Measurements from ENCODE around the gene CUBN. TPM values are rescaled to one million over a fixed set of nuclear protein-coding genes. Genes with fewer than 3 reads are reported as not detected.

The CUBN gene
- total RNA-seq, 1 donor from 2014 or later, result 6.8 TPM

- DNase-seq (ENCODE audit: low spot score in 2 of 2), result no peak
- TF ChIP-seq CTCF (IDR thresholded peaks at IDR 0.05), result no peak
- Histone ChIP-seq H3K27me3 (no peaks in the 10 kb centered on the region), H3K4me1 (no peaks in the 10 kb centered on the region), H3K36me3 (no peaks in the 10 kb centered on the region), H3K27ac (no peak overlapping the region), H3K4me3 (no peak overlapping the region), H3K9me3 (no peaks in the 10 kb centered on the region)
- intact Hi-C loops (cut with DNase I), result no loop called here
These were observed 213.1 kb downstream of the CUBN start for GRCh38 chr10:16916496-16916895.

- no peak for DNase-seq (ENCODE audit: low spot score in 2 of 2)
- H3K9me3 ChIP-seq, result no peaks in the 10 kb centered on the region
- H3K4me1 ChIP-seq, result no peaks in the 10 kb centered on the region
- TF ChIP-seq CTCF (IDR thresholded peaks at IDR 0.05), result no peak
- no peak overlapping the region for H3K27ac ChIP-seq
- H3K4me3 ChIP-seq, result no peak overlapping the region
- no peaks in the 10 kb centered on the region for H3K36me3 ChIP-seq
- intact Hi-C loops (cut with DNase I), result no loop called here
- no peaks in the 10 kb centered on the region for H3K27me3 ChIP-seq
These were observed 214.3 kb downstream of the CUBN start for GRCh38 chr10:16915300-16915699.

GRCh38 chr10:16913266-16913665 lies 216.3 kb downstream of the CUBN start:
- no peaks in the 10 kb centered on the region for H3K9me3 ChIP-seq
- DNase-seq (ENCODE audit: low spot score in 2 of 2), result no peak
- intact Hi-C loops (cut with DNase I), result no loop called here
- no peaks in the 10 kb centered on the region for H3K4me1 ChIP-seq
- TF ChIP-seq CTCF (IDR thresholded peaks at IDR 0.05), result no peak
- H3K36me3 ChIP-seq, result no peaks in the 10 kb centered on the region
- H3K4me3 ChIP-seq, result no peak overlapping the region
- no peak overlapping the region for H3K27ac ChIP-seq
- no peaks in the 10 kb centered on the region for H3K27me3 ChIP-seq

- Histone ChIP-seq H3K4me1 (no peaks in the 10 kb centered on the region), H3K36me3 (no peaks in the 10 kb centered on the region), H3K27me3 (no peaks in the 10 kb centered on the region), H3K9me3 (no peaks in the 10 kb centered on the region), H3K4me3 (no peak overlapping the region), H3K27ac (no peak overlapping the region)
- intact Hi-C loops (cut with DNase I), result no loop called here
- no peak for DNase-seq (ENCODE audit: low spot score in 2 of 2)
- no peak for TF ChIP-seq CTCF (IDR thresholded peaks at IDR 0.05)
These were observed 218.8 kb downstream of the CUBN start for GRCh38 chr10:16910793-16911164.

- no peak for DNase-seq (ENCODE audit: low spot score in 2 of 2)
These were observed 219.4 kb downstream of the CUBN start for GRCh38 chr10:16909961-16910792.

More at GRCh38 chr10:16909961-16910792, 219.4 kb downstream of the CUBN start:
- TF ChIP-seq CTCF (IDR thresholded peaks at IDR 0.05), result no peak
- intact Hi-C loops (cut with DNase I), result no loop called here
- Histone ChIP-seq H3K9me3 (no peaks in the 10 kb centered on the region), H3K36me3 (no peaks in the 10 kb centered on the region), H3K27me3 (no peaks in the 10 kb centered on the region), H3K27ac (no peak overlapping the region), H3K4me1 (no peaks in the 10 kb centered on the region), H3K4me3 (no peak overlapping the region)

Data from ascending aorta (tissue), 2 donors.